ENCODE measurements around the gene LRRFIP1.

DNA sequence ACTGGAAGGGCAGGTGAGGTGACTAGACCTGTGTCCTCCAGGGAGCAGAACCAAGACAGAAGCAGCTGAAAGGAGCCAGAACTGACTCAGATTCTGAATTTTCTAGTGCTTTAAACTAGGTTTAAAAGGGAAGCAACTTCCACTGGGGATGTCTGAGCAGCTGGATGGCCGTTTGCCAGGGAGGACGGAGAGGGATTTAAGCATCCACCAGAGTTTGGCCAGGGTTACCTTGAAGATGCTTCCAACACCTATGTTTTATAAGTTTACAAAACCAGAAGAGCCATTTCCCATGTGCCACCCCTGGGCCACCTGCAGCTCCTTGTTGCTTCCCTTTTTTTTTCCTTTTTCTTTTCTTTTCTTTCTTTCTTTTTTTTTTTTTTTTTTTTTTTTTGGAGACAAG, 122.6 kb downstream of the LRRFIP1 start:
- TF ChIP-seq, protein P1, sequence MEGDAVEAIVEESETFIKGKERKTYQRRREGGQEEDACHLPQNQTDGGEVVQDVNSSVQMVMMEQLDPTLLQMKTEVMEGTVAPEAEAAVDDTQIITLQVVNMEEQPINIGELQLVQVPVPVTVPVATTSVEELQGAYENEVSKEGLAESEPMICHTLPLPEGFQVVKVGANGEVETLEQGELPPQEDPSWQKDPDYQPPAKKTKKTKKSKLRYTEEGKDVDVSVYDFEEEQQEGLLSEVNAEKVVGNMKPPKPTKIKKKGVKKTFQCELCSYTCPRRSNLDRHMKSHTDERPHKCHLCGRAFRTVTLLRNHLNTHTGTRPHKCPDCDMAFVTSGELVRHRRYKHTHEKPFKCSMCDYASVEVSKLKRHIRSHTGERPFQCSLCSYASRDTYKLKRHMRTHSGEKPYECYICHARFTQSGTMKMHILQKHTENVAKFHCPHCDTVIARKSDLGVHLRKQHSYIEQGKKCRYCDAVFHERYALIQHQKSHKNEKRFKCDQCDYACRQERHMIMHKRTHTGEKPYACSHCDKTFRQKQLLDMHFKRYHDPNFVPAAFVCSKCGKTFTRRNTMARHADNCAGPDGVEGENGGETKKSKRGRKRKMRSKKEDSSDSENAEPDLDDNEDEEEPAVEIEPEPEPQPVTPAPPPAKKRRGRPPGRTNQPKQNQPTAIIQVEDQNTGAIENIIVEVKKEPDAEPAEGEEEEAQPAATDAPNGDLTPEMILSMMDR (IDR thresholded peaks at IDR 0.05; ENCODE audit: borderline replicate concordance, extremely low read depth, low read length, poor library complexity, severe bottlenecking), result no peak
- TF ChIP-seq EZH2 (IDR thresholded peaks at IDR 0.05; ENCODE audit: borderline replicate concordance, low read depth, low read length, severe bottlenecking), result no peak
